ENCODE measurements around the gene CCDC197.

- no peak for TF ChIP-seq CTCF (IDR thresholded peaks at IDR 0.05; ENCODE audit: insufficient read depth, low read length, poor library complexity, severe bottlenecking)
- no peak for TF ChIP-seq EZH2phosphoT487 (conservative IDR thresholded peaks at IDR 0.05; ENCODE audit: low read length)
These were observed 5.9 kb upstream of the CCDC197 start for GRCh38 chr14:93991212-93991611.

Data from SU-DHL-6 (cell line).